CD4-positive, alpha-beta T cell (primary cell): ENCODE measurements around the gene KLC4. TPM values are rescaled to one million over a fixed set of nuclear protein-coding genes. Genes with fewer than 3 reads are reported as not detected.

Experiments used
- ATAC-seq: fragments of 200-7000 bp; cut with Tn5 transposase; one replicate; pipeline ENCODE4 v1.10.0; 2022; ENCODE audit warnings: mild to moderate bottlenecking; ENCODE audit not compliant: poor library complexity
- CTCF ChIA-PET: fragments of 350-600 bp; sonication (Branson Sonifier 250); formaldehyde crosslinking; loops from one replicate; lab custom pipeline; 2021; ENCODE audit warnings: antibody characterized with exemption, inconsistent platforms; lab: Charles Lee
- POLR2A ChIA-PET: fragments of 350-600 bp; sonication (Branson Sonifier 250); formaldehyde crosslinking; loops from one replicate; lab custom pipeline; 2021; ENCODE audit warnings: antibody characterized with exemption, inconsistent platforms; lab: Charles Lee
- DNase-seq, 14 experiments: peaks; one replicate each; pipeline ENCODE4 v3.0.0-alpha.2; 2013 to 2020; ENCODE audit warnings: mixed read lengths in 2 of 14
- H3K27ac ChIP-seq, 2 donors: one replicate each; pipeline versions ENCODE4 v1.5.1 to v1.7.0; 2013; ENCODE audit warnings: low read length in 2 of 2, low read depth in 1 of 2, mild to moderate bottlenecking in 1 of 2
- H3K27me3 ChIP-seq, 2 experiments: 1 replicate in 1 of 2; 2 replicates in 1 of 2; pipeline versions ENCODE4 v1.6.1 to v1.7.0; 2013; ENCODE audit warnings: low read length in 2 of 2, control low read depth in 1 of 2, mild to moderate bottlenecking in 1 of 2, moderate library complexity in 1 of 2; ENCODE audit not compliant: insufficient read depth in 2 of 2, control insufficient read depth in 1 of 2
- H3K36me3 ChIP-seq: one replicate; pipeline ENCODE4 v1.6.1; 2013; ENCODE audit warnings: low read length, control low read depth; ENCODE audit not compliant: insufficient read depth
- H3K4me1 ChIP-seq: one replicate; pipeline ENCODE4 v1.6.1; 2013; ENCODE audit warnings: low read length, control low read depth; ENCODE audit not compliant: insufficient read depth
- H3K4me3 ChIP-seq: one replicate; pipeline ENCODE4 v1.5.1; 2013; ENCODE audit warnings: mild to moderate bottlenecking, low read length, moderate library complexity
- H3K9me3 ChIP-seq, 2 experiments: 1 replicate in 1 of 2; 2 replicates in 1 of 2; pipeline versions ENCODE4 v1.6.1 to v1.7.0; 2013; ENCODE audit warnings: low read length in 2 of 2, mild to moderate bottlenecking in 2 of 2, control low read depth in 1 of 2, moderate library complexity in 1 of 2; ENCODE audit not compliant: control insufficient read depth in 1 of 2, insufficient read depth in 1 of 2
- H3K27ac Mint-ChIP-seq: one replicate; pipeline ENCODE4 v1.8.0; 2020; ENCODE audit warnings: mixed read lengths
- H3K27me3 Mint-ChIP-seq: one replicate; pipeline ENCODE4 v1.8.0; 2021; ENCODE audit warnings: mixed read lengths
- H3K36me3 Mint-ChIP-seq: one replicate; pipeline ENCODE4 v1.8.0; 2021; ENCODE audit warnings: low read depth, mixed read lengths
- H3K4me1 Mint-ChIP-seq: one replicate; pipeline ENCODE4 v1.8.0; 2021; ENCODE audit warnings: low read depth, mixed read lengths
- H3K4me3 Mint-ChIP-seq: one replicate; pipeline ENCODE4 v1.8.0; 2020; ENCODE audit warnings: mild to moderate bottlenecking, mixed read lengths
- H3K9me3 Mint-ChIP-seq: one replicate; pipeline ENCODE4 v1.8.0; 2020; ENCODE audit warnings: mixed read lengths
- intact Hi-C, 2 experiments: fragments of 100-400 bp; cut with DNase I in 1 of 2; cut with micrococcal nuclease in 1 of 2; formaldehyde crosslinking; loops; one replicate each; pipeline versions ENCODE4 v1.15.1 to v1.9.0; 2023 to 2025; cut with DNase I, micrococcal nuclease
- total RNA-seq, 174 experiments: library from RNA in 2 of 174; stranded (reverse) in 2 of 174; gene quantifications; one replicate each; pipeline ENCODE4 v1.2.3 and lab custom pipeline; 2021 to 2026
- TF ChIP-seq, protein P1 (sequence below): fragments of 200-600 bp; IDR thresholded peaks from one replicate; pipeline ENCODE4 v1.8.0; 2022; ENCODE audit warnings: antibody characterized with exemption, mild to moderate bottlenecking

The KLC4 gene
- total RNA-seq, 2 experiments from 2014 or later = 39.6 to 40.8 TPM

GRCh38 chr6:43043310-43043709 is 16.1 kb upstream of the KLC4 start:
- intact Hi-C loops = no loop called here
- no peaks in the 10 kb centered on the region for H3K27me3 ChIP-seq
- H3K27me3 Mint-ChIP-seq = no peaks in the 10 kb centered on the region
- no peaks in the 10 kb centered on the region for H3K9me3 Mint-ChIP-seq
- ChIA-PET CTCF (no interaction called here), POLR2A (no interaction called here)
- DNase-seq = no peak
- no peak for ATAC-seq
- no peaks in the 10 kb centered on the region for H3K9me3 ChIP-seq
- H3K4me3 Mint-ChIP-seq = no peak overlapping the region
- peaks cover 74% of the 10 kb centered on the region for H3K36me3 Mint-ChIP-seq
- no peaks in the 10 kb centered on the region for H3K4me1 ChIP-seq
- no peak overlapping the region for H3K4me3 ChIP-seq
- H3K36me3 ChIP-seq = peaks cover 56% of the 10 kb centered on the region
- H3K27ac Mint-ChIP-seq = no peak overlapping the region
- H3K4me1 Mint-ChIP-seq = no peaks in the 10 kb centered on the region
- TF ChIP-seq, protein P1, sequence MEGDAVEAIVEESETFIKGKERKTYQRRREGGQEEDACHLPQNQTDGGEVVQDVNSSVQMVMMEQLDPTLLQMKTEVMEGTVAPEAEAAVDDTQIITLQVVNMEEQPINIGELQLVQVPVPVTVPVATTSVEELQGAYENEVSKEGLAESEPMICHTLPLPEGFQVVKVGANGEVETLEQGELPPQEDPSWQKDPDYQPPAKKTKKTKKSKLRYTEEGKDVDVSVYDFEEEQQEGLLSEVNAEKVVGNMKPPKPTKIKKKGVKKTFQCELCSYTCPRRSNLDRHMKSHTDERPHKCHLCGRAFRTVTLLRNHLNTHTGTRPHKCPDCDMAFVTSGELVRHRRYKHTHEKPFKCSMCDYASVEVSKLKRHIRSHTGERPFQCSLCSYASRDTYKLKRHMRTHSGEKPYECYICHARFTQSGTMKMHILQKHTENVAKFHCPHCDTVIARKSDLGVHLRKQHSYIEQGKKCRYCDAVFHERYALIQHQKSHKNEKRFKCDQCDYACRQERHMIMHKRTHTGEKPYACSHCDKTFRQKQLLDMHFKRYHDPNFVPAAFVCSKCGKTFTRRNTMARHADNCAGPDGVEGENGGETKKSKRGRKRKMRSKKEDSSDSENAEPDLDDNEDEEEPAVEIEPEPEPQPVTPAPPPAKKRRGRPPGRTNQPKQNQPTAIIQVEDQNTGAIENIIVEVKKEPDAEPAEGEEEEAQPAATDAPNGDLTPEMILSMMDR = no peak
- H3K27ac ChIP-seq = no peak overlapping the region

GRCh38 chr6:43045371-43045930 is 14.0 kb upstream of the KLC4 start:
- ATAC-seq = no peak
- Histone ChIP-seq H3K9me3 (no peaks in the 10 kb centered on the region), H3K27me3 (no peaks in the 10 kb centered on the region), H3K27ac (no peak overlapping the region), H3K4me3 (no peak overlapping the region), H3K4me1 (peaks cover under 1% of the 10 kb centered on the region), H3K36me3 (peaks cover 56% of the 10 kb centered on the region)
- H3K9me3 Mint-ChIP-seq = no peaks in the 10 kb centered on the region
- no peak for DNase-seq
- no peak overlapping the region for H3K4me3 Mint-ChIP-seq
- H3K27me3 Mint-ChIP-seq = no peaks in the 10 kb centered on the region
- POLR2A ChIA-PET = no interaction called here
- intact Hi-C loops = no loop called here
- TF ChIP-seq, protein P1 = no peak
- H3K4me1 Mint-ChIP-seq = peaks cover 1% of the 10 kb centered on the region
- H3K36me3 Mint-ChIP-seq = peaks cover 70% of the 10 kb centered on the region
- CTCF ChIA-PET = no interaction called here
- no peak overlapping the region for H3K27ac Mint-ChIP-seq

DNA sequence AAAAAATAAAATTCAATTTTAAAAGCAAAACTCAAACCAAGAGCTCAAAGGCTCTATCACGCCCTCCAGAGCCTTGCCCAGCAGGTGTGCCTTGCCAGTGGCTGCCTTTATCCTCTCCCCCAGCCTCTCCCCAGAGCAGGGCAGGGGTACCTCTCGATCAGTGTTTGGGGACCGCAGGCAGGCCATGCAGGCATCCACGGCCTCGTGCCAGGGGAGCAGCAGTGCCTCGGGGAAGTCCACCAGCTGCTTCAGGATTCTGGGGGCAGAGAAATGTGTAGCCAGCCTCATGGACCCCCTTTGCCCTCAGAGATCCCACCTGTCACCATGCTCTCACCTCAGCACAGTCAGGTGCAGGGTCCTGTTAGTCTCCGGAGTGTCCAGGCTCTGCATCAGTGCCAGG is 11.4 kb upstream of the KLC4 start:
- no peaks in the 10 kb centered on the region for H3K27me3 Mint-ChIP-seq
- no peak overlapping the region for H3K27ac ChIP-seq
- no peak overlapping the region for H3K4me3 Mint-ChIP-seq
- no peaks in the 10 kb centered on the region for H3K27me3 ChIP-seq
- ATAC-seq = no peak
- peaks cover 22% of the 10 kb centered on the region for H3K4me1 Mint-ChIP-seq
- no peaks in the 10 kb centered on the region for H3K9me3 ChIP-seq
- intact Hi-C loops = no loop called here
- TF ChIP-seq, protein P1 = no peak
- peaks cover 65% of the 10 kb centered on the region for H3K36me3 Mint-ChIP-seq
- no peak for DNase-seq
- no peak overlapping the region for H3K4me3 ChIP-seq
- ChIA-PET CTCF (no interaction called here), POLR2A (interaction anchor here (0.6 kb wide), 1 partner anchor 16 kb away, joined by 3 read pairs; no protein-coding TSS in a partner anchor)
- H3K36me3 ChIP-seq = peaks cover 48% of the 10 kb centered on the region
- H3K27ac Mint-ChIP-seq = no peak overlapping the region
- H3K4me1 ChIP-seq = peaks cover 18% of the 10 kb centered on the region
- no peaks in the 10 kb centered on the region for H3K9me3 Mint-ChIP-seq
